SK-N-DZ (cell line): ENCODE results near the gene NAGS. TPM values are rescaled to one million over a fixed set of nuclear protein-coding genes. Genes with fewer than 3 reads are reported as not detected.
"Not testable (repeated sequence)": the region's sequence is repeated elsewhere in the genome, so short reads cannot be mapped to it uniquely, and the experiment has no call there.

ENCODE experiments used
- DNase-seq: peaks from one replicate; pipeline ENCODE4 v3.0.0-alpha.2; 2015; ENCODE audit warnings: low spot score
- polyA plus RNA-seq, 2 experiments: library from polyadenylated mRNA; depleted of rRNA; stranded (reverse); fragments of >200 nt; gene quantifications; 2 replicates each; pipeline ENCODE4 v1.2.3, GENCODE V29; 2014

The NAGS gene
- polyA plus RNA-seq (2014; cell fraction: cytosol; rRNA removed): 2.3 and 2.6 TPM in 2 replicates
- 1.2 and 3.4 TPM in 2 replicates for polyA plus RNA-seq (2014; cell fraction: nucleus; rRNA removed)

DNA sequence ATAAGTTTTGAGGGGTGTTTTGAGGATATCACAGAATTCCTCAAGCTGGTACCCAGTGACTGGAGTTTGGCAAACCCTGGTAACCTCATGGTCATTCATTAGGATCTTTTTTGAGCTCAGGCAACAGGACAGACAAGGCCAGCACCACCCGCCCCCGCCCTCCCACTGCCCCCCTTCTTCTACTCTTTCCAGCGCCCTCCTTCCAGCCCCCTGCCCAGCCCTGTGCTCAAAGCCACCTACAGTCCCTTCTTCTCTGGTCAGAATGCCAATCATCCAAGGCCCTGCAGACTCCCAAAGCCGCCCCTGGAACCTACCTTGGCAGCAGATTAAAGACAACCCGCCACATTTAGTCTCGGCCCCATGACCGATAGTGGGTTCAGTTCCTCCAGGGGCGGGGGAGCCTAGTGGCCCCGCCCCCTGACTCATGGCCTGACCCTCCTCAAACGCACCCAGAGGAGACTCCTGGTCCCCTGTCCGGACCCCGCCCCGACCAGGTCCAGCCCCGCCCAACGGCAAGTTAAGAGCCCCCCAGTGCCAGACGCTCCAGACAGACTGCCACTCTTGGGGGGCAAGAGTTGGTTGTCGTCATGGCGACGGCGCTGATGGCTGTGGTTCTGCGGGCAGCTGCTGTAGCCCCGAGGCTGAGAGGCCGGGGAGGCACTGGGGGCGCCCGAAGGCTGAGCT is at the start of gene NAGS:
Gene NAGS (plus strand): TSS at position 546 of the 684 bp plus-strand sequence. CDS start 42 bp downstream, at position 588.
- no peak for DNase-seq

DNA sequence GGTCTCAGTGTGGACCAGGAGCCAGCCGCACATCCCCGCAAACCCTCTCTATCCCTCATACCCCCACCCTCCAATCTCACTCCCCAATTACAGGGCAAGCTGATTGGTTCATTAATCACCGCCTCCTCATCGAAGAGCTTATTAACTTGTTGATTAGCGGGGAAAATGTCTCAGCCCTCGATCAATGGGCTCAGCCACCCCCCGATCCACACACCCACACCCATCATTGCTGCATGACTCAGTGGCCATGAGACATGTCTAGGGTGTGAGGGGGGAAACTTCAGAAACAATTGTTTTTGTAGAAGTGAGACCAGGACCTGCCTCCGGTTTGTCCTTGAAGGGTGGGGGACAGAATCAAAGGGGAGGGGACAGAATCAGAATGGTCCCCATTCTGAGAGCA is 48.2 kb upstream of the NAGS start:
- no peak for DNase-seq

GRCh38 chr17:43958748-43959352 is 45.6 kb upstream of the NAGS start:
- no peak for DNase-seq

GRCh38 chr17:43961292-43961691 is 43.1 kb upstream of the NAGS start:
- not testable (repeated sequence) for DNase-seq

DNA sequence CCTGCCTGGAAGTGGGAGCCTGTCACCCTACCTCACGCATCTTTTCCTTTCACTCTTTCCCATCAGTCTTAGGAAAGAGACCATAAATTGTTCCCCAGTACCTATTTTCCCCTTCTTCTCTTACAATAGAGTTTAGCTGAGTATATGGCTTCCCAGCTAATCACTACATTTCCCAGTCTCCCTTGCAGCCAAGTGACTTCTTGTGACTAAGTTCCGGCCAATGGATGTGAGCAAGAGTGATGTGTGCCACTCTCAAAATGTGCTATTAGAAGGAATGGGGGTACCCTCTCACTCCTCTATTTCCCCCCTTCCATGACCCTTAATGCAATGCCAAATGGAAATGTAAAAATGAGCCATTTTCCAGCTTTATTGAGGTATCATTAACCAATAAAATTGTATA is 42.5 kb upstream of the NAGS start:
- no peak for DNase-seq

GRCh38 chr17:43962479-43962878 is 41.9 kb upstream of the NAGS start:
- no peak for DNase-seq

GRCh38 chr17:43966276-43966675 is 38.1 kb upstream of the NAGS start:
- peak; percentile 49 for DNase-seq

GRCh38 chr17:43967251-43967875 is 37.1 kb upstream of the NAGS start:
- DNase-seq: no peak

DNA sequence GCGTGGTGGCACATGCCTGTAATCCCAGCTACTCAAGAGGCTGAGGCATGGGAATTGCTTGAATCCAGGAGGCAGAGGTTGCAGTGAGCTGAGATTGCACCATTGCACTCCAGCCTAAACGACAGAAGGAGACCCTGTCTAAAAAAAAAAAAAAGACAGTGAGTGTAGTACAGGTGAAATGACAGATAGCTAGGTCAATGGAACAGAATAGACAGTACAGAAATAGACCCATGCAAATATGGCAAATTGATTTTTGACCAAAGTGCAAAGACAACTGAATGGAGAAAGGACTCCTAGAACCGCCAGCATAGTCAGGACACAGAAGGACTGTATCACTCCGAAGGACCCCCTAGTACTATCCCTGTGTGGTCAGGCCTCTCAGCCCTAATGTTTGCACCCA is 34.1 kb upstream of the NAGS start:
- DNase-seq: no peak

DNA sequence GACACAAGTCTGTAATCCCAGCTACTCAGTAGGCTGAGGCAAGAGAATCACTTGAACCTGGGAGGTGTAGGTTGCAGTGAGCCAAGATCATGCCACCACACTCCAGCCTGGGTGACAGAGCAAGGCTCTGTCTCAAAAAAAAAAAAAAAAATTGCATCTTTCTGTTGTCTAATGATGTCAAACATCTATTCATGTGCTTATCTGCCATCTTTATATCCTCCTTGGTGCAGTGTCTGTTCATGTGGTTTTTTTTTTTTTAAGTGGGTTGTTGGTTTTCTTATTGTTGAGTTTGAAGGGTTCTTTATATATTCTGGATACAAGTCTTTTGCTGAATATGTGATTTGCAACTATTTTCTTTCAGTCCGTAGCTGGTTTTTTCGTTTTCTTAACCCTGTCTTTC is 33.0 kb upstream of the NAGS start:
- not testable (repeated sequence) for DNase-seq

DNA sequence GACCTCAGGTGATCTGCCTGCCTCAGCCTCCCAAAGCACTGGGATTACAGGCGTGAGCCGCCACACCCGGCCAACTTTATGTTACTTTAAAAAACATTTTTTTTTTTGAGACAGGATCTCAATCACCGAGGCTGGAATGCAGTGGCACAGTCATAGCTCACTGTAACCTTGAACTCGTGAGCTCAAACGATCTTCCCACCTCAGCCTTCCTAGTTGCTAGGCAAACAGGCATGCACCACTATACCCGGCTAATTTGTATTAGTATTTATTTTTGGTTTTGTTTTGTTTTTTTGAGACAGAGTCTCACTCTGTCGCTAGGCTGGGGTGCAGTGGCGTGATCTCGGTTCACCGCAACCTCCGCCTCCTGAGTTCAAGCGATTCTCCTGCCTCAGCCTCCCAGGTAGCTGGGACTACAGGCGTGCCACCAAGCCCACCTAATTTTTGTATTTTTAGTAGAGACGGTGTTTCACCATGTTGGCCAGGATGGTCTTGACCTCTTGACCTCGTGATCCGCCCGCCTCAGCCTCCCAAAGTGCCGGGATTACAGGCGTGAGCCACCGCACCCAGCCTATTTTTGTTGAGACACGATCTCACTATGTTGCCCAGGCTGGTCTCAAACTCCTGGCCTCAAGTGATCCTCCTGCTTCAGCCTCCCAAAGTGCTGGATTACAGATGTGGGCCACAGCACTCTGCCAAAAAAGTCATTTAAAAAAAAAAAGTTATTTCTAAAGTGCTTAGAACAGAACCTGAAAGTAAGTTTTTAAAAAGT is 31.8 kb upstream of the NAGS start:
- not testable (repeated sequence) for DNase-seq

DNA sequence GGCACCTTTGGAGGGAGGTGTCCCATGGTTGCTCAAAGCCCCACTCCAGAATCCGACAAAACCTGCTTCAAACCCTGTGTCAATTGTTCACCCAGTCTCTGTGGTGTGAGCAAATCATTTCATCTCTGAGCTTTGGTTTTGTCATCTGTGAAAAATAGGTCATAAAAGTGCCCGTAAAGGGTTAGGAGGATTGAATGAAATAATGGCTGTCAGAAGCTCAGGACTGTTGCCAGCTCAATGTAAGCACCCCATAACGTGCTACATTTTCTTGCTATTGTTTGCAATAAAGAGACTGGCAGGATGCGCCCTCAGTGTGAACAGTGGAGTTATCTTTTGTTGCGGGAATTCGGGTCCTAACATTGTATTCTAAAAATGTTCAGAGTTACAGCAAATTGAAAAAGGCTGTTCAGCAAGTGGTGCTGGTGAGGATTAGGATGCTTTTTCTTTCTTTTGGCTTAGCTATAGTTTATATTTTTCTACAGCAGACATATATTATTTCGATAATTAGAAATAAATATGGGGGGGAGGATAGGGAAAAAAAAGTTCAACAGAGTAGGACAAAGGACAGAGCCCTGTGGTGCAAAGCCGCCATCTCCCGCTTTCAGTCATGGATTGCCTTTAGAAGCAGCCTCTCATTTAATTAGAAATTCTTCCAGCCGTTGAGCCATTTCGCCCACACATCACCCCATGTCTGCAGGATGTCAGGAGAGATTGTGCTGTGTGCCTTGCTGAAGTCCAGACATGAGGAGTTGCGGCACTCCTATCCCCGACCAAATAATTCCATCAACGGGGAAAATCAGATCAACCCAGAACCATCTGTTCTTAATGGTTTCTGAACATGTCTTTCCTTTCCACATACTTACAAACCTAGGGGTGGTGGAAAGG is 29.8 kb upstream of the NAGS start:
- DNase-seq: peak; percentile 99

DNA sequence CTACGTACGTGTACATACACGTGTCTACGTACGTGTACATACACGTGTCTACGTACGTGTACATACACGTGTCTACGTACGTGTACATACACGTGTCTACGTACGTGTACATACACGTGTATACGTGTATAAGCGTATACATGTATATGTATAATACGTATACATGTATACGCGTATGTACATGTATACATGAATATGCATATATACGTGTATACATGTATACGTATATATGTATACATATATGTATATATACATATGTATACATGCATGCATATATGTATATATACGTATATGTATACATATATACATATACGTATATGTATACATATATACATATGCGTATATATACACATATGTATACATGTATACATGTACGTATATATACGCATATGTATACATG is 28.5 kb upstream of the NAGS start:
- no peak for DNase-seq

DNA sequence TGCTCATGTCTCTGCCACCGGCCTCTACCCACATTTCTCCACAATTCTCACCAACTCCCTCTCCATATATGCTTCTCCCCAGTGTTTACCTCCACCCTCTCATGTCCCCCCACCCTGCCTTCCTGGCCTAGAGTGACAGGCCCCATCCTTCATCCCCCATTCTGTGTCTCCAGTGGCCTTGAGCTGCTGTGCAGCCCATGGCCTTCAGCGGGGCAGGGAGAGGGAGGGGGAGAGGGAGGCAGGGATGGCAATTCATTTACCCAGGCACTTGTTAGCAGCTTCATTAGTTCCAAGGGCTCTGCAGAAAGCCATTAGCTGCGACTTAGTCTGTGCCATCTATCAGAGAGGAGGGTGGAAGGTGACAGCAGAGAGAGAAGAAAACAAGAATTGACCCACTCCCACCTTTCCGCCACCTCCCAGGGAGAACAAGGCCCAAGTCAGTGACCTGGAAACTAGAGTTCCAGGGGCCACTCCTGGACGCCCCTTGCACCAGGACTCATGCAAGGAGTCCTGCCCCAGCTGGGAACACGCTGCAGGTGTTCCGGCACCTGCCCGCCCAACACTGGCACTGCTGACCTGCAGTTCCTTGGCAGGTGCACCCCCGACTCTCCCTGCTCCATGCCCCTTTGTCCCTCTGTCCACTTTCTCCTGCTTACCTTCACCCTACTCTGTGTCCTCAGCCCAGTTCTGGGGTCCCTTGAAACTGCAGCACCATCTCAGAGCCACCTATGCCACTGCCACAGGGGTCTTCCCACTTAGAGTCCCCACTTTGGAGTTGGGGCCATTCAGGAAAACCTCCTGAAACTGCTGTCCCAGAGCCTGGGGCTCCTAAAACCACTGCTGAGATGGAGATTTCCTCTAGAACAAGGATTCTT is 27.2 kb upstream of the NAGS start:
- no peak for DNase-seq

DNA sequence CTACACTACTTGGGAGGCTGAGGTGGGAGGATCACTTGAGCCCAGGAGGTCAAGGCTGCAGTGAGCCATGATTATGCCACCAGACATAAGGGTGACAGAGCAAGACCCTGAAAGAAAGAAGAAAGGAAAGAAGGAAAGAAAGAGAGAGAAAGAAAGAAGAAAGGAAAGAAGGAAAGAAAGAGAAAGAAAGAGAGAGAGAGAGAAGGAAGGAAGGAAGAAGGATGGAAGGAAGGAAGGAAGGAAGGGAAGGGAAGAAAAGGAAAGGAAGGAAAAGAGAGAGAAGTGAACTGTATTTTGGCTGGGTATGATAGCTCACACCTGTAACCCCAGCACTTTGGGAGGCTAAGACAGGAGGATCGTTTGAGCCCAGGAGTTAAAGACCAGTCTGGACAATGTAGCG is 26.3 kb upstream of the NAGS start:
- DNase-seq: no peak

DNA sequence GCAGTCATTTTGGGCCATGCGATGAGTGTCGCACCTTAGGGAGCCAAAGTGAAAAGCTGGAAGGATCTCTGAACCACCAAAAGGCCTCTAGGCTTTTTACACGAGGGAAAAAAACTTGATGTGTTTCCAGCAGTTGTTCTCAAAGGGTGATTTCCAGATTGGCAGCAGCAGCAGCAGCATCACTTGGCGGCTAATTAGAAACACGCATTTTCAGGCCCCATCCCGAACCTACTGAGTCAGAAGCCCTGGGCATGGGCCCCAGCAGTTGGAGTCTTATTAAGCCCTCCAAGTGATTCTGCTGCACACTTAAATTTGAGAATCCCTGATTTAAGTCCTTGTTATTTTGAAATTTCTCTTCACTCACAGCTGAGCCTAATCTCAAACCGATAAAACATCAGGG is 25.4 kb upstream of the NAGS start:
- peak; percentile 49 for DNase-seq

GRCh38 chr17:43979671-43980070 is 24.8 kb upstream of the NAGS start:
- DNase-seq: peak; percentile 92

- DNase-seq: no peak
Observed at GRCh38 chr17:43982171-43982570, 22.3 kb upstream of the NAGS start.

DNA sequence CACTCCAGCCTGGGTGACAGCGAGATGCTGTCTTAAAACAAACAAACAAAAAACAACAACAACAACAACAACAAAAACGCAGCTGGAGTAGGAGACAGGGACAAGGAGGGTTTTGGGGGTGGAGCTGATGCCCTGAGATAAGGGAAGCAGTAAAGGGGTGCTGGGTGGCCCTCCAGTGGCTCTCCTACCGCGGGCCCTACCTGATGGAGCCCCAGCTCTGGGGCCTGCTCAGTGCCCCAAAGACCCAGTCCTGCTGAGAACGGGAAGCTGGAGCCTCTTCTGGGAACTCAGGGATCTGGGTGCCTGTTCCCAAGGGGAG is 21.3 kb upstream of the NAGS start:
- DNase-seq: no peak
